Neural crest cell (in vitro differentiated cells): ENCODE results near the gene TMPRSS11D. TPM values are rescaled to one million over a fixed set of nuclear protein-coding genes. Genes with fewer than 3 reads are reported as not detected.
A peak's percentile ranks its signal among the peaks of the same experiment; 100 is the strongest.

Experiments
- DNase-seq: peaks from one replicate; pipeline ENCODE4 v3.0.0; 2021; ENCODE audit warnings: low read depth, mixed read lengths, low spot score
- H3K27ac Mint-ChIP-seq: one replicate; pipeline ENCODE4 v1.8.0; 2021; ENCODE audit warnings: mild to moderate bottlenecking, mixed read lengths; ENCODE audit not compliant: unreplicated experiment
- H3K27me3 Mint-ChIP-seq: 2 replicates; pipeline ENCODE4 v1.8.0; 2021; ENCODE audit warnings: low read depth, mild to moderate bottlenecking, mixed read lengths
- H3K36me3 Mint-ChIP-seq: 2 replicates; pipeline ENCODE4 v1.8.0; 2021; ENCODE audit warnings: low read depth, mild to moderate bottlenecking, mixed read lengths
- H3K4me1 Mint-ChIP-seq: 2 replicates; pipeline ENCODE4 v1.8.0; 2021; ENCODE audit warnings: mixed read lengths
- H3K4me3 Mint-ChIP-seq: one replicate; pipeline ENCODE4 v1.8.0; 2021; ENCODE audit warnings: mild to moderate bottlenecking, mixed read lengths
- H3K9me3 Mint-ChIP-seq: 2 replicates; pipeline ENCODE4 v1.8.0; 2021; ENCODE audit warnings: mixed read lengths
- CTCF ChIP-seq: fragments of 200-600 bp; sonication (generic); conservative IDR thresholded peaks from 2 replicates; pipeline ENCODE4 v1.5.0; 2021; ENCODE audit warnings: antibody characterized with exemption, mild to moderate bottlenecking
- total RNA-seq: library from RNA; stranded (reverse); gene quantifications from 2 replicates; pipeline ENCODE4 v1.2.1, GENCODE V29; 2021

Gene TMPRSS11D
- total RNA-seq, 1 donor from 2014 or later, result not detected

GRCh38 chr4:67912080-67912479 lies 28.3 kb upstream of the TMPRSS11D start:
- H3K27ac Mint-ChIP-seq, result no peak overlapping the region
- H3K4me3 Mint-ChIP-seq, result no peak overlapping the region
- H3K36me3 Mint-ChIP-seq, result no peaks in the 10 kb centered on the region
- H3K9me3 Mint-ChIP-seq, result peaks cover 6% of the 10 kb centered on the region
- no peaks in the 10 kb centered on the region for H3K4me1 Mint-ChIP-seq
- TF ChIP-seq CTCF, result no peak
- DNase-seq, result no peak
- H3K27me3 Mint-ChIP-seq, result no peaks in the 10 kb centered on the region

GRCh38 chr4:67911638-67912037 lies 27.8 kb upstream of the TMPRSS11D start:
- Mint-ChIP-seq H3K27ac (no peak overlapping the region), H3K36me3 (no peaks in the 10 kb centered on the region), H3K4me1 (no peaks in the 10 kb centered on the region), H3K4me3 (no peak overlapping the region), H3K27me3 (no peaks in the 10 kb centered on the region), H3K9me3 (peaks cover 6% of the 10 kb centered on the region)
- no peak for TF ChIP-seq CTCF
- DNase-seq, result no peak

- Mint-ChIP-seq H3K27ac (no peak overlapping the region), H3K4me1 (no peaks in the 10 kb centered on the region), H3K27me3 (no peaks in the 10 kb centered on the region), H3K9me3 (peaks cover 6% of the 10 kb centered on the region), H3K36me3 (no peaks in the 10 kb centered on the region), H3K4me3 (no peak overlapping the region)
- no peak for TF ChIP-seq CTCF
- no peak for DNase-seq
Measured at GRCh38 chr4:67911141-67911540, 27.3 kb upstream of the TMPRSS11D start.

GRCh38 chr4:67910585-67910905 lies 26.7 kb upstream of the TMPRSS11D start:
- Mint-ChIP-seq H3K9me3 (peaks cover 5% of the 10 kb centered on the region), H3K27me3 (no peaks in the 10 kb centered on the region), H3K4me1 (no peaks in the 10 kb centered on the region), H3K4me3 (no peak overlapping the region), H3K36me3 (no peaks in the 10 kb centered on the region), H3K27ac (no peak overlapping the region)
- no peak for DNase-seq
- no peak for TF ChIP-seq CTCF

GRCh38 chr4:67909905-67910584 lies 26.2 kb upstream of the TMPRSS11D start:
- Mint-ChIP-seq H3K4me1 (no peaks in the 10 kb centered on the region), H3K27me3 (no peaks in the 10 kb centered on the region), H3K36me3 (no peaks in the 10 kb centered on the region), H3K4me3 (no peak overlapping the region), H3K9me3 (peaks cover 9% of the 10 kb centered on the region), H3K27ac (no peak overlapping the region)
- DNase-seq, result no peak
- peak; percentile 81 for TF ChIP-seq CTCF
